Activated CD8-positive, alpha-beta memory T cell treated with anti-CD3 and anti-CD28 coated beads for 24 hours (primary cell): Measurements from ENCODE around the gene KCNK2.

Experiments
- DNase-seq: peaks from one replicate; pipeline ENCODE4 v3.0.0-alpha.2; 2020

The KCNK2 gene

DNA sequence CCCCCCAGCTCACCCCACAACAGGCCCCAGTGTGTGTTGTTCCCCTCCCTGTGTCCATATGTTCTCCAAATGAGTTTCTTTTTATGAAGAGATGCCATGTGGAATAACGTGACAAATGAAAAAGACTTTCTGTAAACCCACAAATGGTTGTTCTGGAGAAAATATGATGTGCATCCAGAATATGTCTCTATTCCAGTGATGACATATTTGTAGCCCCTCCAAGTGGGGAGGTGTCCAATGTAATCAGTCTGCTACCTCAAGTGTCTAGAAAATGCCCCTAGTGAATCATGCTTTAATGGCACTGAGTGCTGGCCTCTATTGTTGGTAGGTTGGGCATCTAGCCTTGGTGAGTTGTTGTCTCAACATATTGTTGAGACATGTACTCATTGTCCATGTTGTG, 179.6 kb downstream of the KCNK2 start:
- DNase-seq = no peak

DNA sequence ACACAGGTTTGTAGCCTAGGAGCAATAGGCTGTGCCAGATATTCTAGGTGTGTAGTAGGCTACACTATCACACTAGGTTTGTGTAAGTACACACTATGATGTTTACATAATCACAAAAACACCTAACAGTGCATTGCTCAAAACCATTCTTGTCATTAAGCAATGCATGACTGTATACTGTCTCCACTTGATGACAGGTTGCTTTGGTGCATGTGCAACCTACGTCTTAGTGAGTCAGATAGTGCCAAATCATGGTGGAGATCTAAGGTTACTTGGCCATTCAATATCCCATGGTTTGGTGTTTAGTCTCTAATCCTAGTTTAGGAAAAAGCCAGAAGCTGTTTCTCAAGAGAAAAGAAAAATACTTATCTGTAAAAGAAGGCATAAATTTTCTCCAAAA, 181.1 kb downstream of the KCNK2 start:
- no peak for DNase-seq

DNA sequence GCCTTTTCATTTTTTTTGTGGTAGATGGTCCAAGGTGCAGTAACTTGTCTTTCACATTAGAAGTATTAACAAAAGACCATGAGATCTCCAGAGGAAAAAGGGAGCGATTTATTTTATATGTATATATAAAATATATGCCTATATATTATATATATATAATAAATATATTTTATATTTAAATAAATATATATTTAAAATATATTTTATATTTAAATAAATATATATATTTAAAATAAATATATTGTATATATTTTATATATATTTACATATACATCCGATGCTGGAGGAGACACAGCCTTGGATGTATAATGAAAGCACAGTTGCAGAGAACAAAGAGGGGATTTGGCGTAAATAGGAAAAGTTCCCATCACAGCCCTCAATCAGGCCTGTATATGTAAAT, 182.1 kb downstream of the KCNK2 start:
- no peak for DNase-seq

DNA sequence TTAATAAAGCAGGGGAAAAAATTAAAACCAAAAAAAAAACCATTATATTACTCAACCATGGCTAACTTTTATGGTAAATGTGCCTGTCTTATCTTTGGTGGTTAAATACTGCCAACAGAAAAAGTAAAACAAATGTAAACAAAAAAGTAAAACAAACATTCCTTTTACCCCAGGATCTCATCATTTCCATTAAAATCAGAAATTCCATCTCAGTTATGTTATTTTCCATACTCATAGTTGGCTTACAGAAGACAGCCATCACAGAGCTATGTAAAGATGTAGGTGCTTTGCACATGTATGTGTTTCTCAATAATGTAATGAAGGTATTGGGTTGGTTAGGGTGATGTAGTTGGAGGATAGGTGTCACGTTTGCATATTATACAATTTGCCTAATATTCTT, 185.0 kb downstream of the KCNK2 start:
- no peak for DNase-seq

DNA sequence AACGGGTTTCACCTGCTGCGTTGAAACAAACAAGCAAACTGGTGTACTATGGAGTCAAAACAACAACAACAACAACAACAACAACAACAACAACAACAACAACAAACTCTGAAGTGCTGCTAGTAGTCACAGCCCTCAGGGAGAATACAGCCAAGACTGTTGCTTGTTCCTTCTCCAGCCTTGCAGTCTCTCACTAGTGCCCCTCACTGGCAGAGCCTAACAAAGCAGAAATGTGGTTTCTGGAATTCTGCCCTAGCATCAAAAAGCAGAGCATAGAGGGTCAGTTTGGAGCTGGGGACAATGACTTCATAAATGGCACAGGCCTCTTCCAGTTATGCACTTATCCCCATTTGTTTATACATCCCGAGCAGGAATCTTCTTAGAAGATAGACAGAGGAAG, 187.4 kb downstream of the KCNK2 start:
- no peak for DNase-seq

DNA sequence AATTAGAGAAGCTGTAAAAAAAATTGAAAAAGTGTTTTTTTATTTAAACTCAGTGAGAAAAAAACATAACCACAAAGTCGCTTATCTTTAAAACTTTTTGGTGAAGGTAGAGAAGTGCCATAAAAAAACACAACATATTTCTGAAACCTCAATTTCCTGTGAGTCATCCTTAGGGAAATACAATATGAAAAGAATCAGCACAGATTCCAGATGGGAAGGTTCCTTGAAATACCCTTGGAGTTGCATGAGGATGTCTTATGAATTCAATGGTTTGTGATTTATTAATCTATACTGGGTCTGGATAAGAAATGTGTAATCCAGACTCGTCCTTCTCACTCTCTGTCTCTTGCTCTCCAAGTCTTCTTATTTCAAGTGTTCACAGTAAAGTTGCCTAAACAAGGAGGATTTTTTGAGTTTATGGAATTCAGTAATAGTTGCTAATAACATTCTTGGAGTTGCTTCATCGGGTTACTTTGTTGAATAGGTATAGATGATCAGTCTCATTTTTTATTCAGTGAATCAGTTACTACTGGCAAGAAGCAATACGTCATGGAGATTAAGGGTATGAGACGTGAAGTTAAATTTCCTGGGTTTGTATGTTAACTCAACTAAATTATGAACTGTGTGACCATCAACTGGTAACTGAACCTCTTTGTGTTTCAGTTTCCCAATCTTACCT, 191.4 kb downstream of the KCNK2 start:
- no peak for DNase-seq

DNA sequence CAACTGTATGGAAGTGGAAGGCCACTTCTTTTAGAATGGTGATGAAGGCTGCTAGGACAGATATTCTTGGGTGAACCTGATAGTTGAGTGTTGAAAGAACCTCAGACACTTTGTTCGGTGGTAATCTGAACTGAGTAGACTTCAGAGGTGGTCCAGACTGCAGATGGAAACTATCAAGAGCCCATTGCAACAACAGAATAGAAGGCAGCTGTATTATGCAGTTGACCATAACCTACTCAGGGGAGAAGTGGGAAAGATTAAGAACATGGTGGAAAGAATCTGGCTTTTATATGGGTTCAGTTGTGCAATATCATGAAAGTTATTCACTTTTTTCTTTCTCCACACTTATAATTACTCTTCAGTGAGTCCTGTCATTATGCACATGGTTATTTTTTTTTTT, 194.0 kb downstream of the KCNK2 start:
- no peak for DNase-seq

DNA sequence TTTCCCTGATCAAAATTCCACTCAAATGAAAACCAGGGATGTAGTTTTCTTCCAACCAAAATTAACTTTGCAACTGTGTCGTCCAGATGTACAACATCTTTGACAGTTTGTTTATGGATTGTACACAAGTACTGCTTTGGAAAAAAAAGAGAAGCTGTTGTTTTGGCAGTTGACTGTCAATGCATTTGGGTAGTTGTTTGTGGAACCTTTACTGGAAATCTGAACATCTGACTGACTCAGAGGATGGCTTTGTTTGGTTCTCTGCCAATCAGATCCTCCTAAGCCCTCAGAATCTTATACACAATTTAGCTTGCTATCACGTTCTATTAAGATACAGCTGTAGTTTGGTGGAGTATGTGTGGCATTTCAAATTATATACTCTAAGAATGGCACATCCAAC, 195.0 kb downstream of the KCNK2 start:
- DNase-seq = no peak

DNA sequence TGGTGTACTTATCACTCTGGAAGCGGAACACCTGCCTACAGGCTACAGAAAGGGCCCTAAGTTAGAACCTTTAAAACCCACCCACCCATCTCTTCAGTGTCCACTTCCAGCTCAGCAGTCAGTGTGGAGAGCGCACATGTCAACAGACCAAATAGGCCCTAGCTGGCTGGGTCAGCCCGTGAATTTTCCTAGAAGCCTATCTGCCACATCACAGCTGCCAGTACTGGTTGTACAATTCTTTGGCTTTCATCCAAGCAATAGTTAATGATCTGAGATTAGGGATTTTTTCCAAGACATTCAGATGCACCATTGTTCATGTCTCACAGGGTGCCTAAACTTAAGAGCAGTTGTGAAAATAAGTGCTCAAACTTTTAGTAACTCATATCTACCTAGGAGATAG, 197.1 kb downstream of the KCNK2 start:
- no peak for DNase-seq

DNA sequence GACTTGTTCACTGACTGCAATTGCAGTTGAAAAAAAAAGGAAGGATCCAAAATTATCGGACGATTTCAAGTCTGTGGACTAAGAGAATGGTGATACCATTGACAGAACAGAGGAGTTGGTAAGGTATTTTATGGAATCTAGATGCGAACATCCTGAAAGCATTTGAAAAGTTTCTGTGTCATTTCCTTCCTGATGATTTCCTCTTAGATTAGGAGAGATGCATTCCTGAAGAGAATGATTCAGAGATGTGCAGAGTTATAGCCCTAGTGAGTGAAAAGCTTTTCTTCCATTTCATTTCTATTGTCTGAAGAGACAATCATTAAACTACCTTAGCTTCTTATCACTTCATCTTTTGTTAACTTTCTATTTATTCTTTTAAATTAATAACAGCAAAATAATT, 200.0 kb downstream of the KCNK2 start:
- no peak for DNase-seq

DNA sequence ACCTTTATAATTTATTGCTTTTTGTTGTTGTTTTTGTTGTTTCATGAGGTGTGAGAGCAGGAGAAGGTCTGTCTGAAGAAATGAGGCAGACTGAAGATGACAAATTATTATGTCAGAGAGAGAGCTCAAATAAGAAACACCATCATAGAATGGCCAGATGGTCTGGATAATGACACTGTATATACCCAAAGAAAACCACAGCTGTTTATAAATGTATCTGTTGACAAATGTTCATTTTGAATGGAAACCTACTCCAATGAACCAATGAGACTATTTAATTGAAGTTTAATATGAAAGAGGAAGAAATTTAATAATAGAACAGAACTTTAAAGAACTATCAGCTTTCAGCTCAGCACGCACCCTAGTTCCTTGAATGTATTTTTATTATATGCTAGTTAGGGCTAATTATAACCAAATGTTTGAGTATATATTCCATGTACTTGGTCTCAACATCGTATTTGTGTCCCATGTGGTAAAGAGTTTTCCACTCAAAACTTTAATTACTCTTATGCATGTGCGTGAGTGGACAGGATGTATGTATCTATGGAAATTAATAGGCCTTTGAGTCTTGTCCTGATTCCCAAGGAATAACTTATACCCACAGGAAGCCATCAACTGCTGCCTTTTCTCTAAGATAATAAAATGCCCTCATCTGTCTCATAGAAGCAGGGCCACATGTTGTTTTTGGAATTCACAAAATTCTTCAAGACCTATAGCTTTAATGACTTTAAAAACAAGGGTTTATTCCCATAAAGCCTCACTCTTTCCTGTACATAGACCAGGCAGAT, 202.7 kb downstream of the KCNK2 start:
- DNase-seq = no peak
